HG02973 (cell line): ENCODE results near the gene DLEC1.
"Not testable (repeated sequence)": the region's sequence is repeated elsewhere in the genome, so short reads cannot be mapped to it uniquely, and the experiment has no call there.

Experiments used
- ATAC-seq: cut with Tn5 transposase; IDR thresholded peaks from one replicate; pipeline ENCODE4 v1.9.1; 2021; ENCODE audit warnings: moderate library complexity; ENCODE audit not compliant: unreplicated experiment

DLEC1 gene

GRCh38 chr3:38017445-38018295 is 21.3 kb upstream of the DLEC1 start:
- no peak for ATAC-seq

GRCh38 chr3:38018296-38019266 is 20.4 kb upstream of the DLEC1 start:
- no peak for ATAC-seq

GRCh38 chr3:38019658-38020341 is 19.2 kb upstream of the DLEC1 start:
- no peak for ATAC-seq

GRCh38 chr3:38020342-38020726 is 18.7 kb upstream of the DLEC1 start:
- no peak for ATAC-seq

- no peak for ATAC-seq
These were observed 17.8 kb upstream of the DLEC1 start for GRCh38 chr3:38021196-38021595.

GRCh38 chr3:38022301-38022700 is 16.7 kb upstream of the DLEC1 start:
- ATAC-seq = no peak

GRCh38 chr3:38022896-38023709 is 15.9 kb upstream of the DLEC1 start:
- ATAC-seq = no peak

GRCh38 chr3:38026856-38027255 is 12.2 kb upstream of the DLEC1 start:
- ATAC-seq = no peak

GRCh38 chr3:38027466-38028465 is 11.2 kb upstream of the DLEC1 start:
- no peak for ATAC-seq

- ATAC-seq = no peak
These were observed 10.2 kb upstream of the DLEC1 start for GRCh38 chr3:38028621-38029361.

- no peak for ATAC-seq
These were observed 9.4 kb upstream of the DLEC1 start, which contains the start of gene PLCD1 for GRCh38 chr3:38029400-38030125. PLCD1 (minus strand) TSS chr3:38029642; CDS start chr3:38029539, 103 bp downstream.

- no peak for ATAC-seq
These were observed 8.6 kb upstream of the DLEC1 start for GRCh38 chr3:38030126-38031021.

- ATAC-seq = no peak
These were observed 7.7 kb upstream of the DLEC1 start for GRCh38 chr3:38031022-38031994.

GRCh38 chr3:38032328-38032865 is 6.6 kb upstream of the DLEC1 start:
- ATAC-seq = no peak

- not testable (repeated sequence) for ATAC-seq
These were observed 5.4 kb upstream of the DLEC1 start for GRCh38 chr3:38033586-38033985.
